Measurements from ENCODE around the gene GMPS. TPM values are rescaled to one million over a fixed set of nuclear protein-coding genes. Genes with fewer than 3 reads are reported as not detected.
A peak's percentile ranks its signal among the peaks of the same experiment; 100 is the strongest.

Gene GMPS
- total and polyA plus RNA-seq, 2 of the 13 experiments (the other 11 are each of a cell fraction or from before 2014, with no cell fraction given): 29.6 to 85.5 TPM

GRCh38 chr3:155941354-155941753 lies 70.9 kb downstream of the GMPS start:
- in situ Hi-C loops (cut with HindIII; ENCODE audit: extremely low pct_ligation_motif_present, low pct_unique_long_range_greater_than_20kb): no loop called here
- H3K27ac ChIP-seq (ENCODE audit: extremely low read length, insufficient read depth, low read length): no peak overlapping the region
- intact Hi-C loops (cut with micrococcal nuclease; ENCODE audit: unreplicated experiment): no loop called here
- POLR2A ChIA-PET: no interaction called here
- CTCF ChIA-PET (ENCODE audit: low intra/inter-chr PET ratio, low total read pairs): no interaction called here
- H4K20me1 ChIP-seq (ENCODE audit: insufficient read depth, low read length): no peaks in the 10 kb centered on the region
- ATAC-seq (no peak), DNase-seq (ENCODE audit: low spot score) (no peak), FAIRE-seq (no peak)
- H3K79me2 ChIP-seq (ENCODE audit: insufficient read depth, low read length): no peaks in the 10 kb centered on the region
- H3K9ac ChIP-seq (ENCODE audit: insufficient read depth, low read depth, low read length): no peak overlapping the region
- H3K27me3 ChIP-seq (ENCODE audit: control insufficient read depth in 1 of 2, insufficient read depth in 2 of 2, low read length in 2 of 2): no peaks in the 10 kb centered on the region
- H2AFZ ChIP-seq (ENCODE audit: low read length): no peak overlapping the region
- no peaks in the 10 kb centered on the region for H3K4me1 ChIP-seq (ENCODE audit: insufficient read depth, low read length)
- no TSS peak for BruUV-seq (replicated peaks)
- TF ChIP-seq CEBPG (CRISPR knock-in tag; IDR thresholded peaks at IDR 0.05) (0 out of 2 replicates have a peak, but pooled peaks have one; percentile 17), ZNF18 (CRISPR knock-in tag; IDR thresholded peaks at IDR 0.05; ENCODE audit: insufficient replicate concordance) (no peak), CEBPB (IDR thresholded peaks at IDR 0.05; ENCODE audit: borderline replicate concordance, low read depth, low read length) (peak; percentile 62; the same call in 1 of the 2 replicates), PRDM15 (CRISPR knock-in tag; IDR thresholded peaks at IDR 0.05) (no peak), PHF21A (CRISPR knock-in tag; IDR thresholded peaks at IDR 0.05) (no peak), TERF1 (CRISPR knock-in tag; IDR thresholded peaks at IDR 0.05) (no peak)
- peaks cover 5 to 26% of the 10 kb centered on the region in 2 experiments; a peak in 4 of 5 replicates for H3K36me3 ChIP-seq (replicated peaks in 1 of 2; ENCODE audit: control insufficient read depth in 1 of 2, insufficient read depth in 2 of 2, low read length in 2 of 2)
- H3K4me3 ChIP-seq (replicated peaks in 1 of 3; ENCODE audit: insufficient read depth in 1 of 3, low read depth in 2 of 3, low read length in 3 of 3): no peak overlapping the region
- WGBS (ENCODE audit: low lambda C conversion rate): 98% methylated on average over 5 of the region's 5 CpGs
- H3K9me3 ChIP-seq (ENCODE audit: low read length): no peaks in the 10 kb centered on the region
- H3K4me2 ChIP-seq (ENCODE audit: low read depth, low read length): no peak overlapping the region
